GM19043 (cell line): ENCODE data around the gene MLLT6.
"Not testable (repeated sequence)": the region's sequence is repeated elsewhere in the genome, so short reads cannot be mapped to it uniquely, and the experiment has no call there.

Experiments used
- ATAC-seq: cut with Tn5 transposase; IDR thresholded peaks from one replicate; pipeline ENCODE4 v1.9.1; 2021; ENCODE audit warnings: low read depth; ENCODE audit not compliant: unreplicated experiment

The MLLT6 gene

DNA sequence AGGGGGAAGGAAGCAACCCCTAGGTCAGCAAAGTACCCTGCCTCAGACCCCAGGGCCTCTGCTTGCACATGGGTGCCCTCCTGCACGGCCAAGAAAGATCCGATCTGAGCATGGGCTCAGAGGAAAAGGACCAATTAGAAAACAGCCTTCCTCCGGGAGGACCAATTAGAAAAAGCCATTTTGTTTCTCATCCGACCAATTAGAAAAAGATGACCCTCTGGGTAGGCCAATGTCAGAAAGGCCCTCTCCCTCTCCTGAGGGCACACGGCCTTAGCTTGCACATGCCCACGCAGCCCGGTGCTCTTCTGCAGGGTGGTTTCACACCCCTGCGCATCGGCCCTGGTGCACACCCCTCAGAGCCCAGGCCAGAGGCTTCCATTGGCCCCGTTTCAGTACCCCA lies 20.0 kb downstream of the MLLT6 start:
- ATAC-seq, result no peak

DNA sequence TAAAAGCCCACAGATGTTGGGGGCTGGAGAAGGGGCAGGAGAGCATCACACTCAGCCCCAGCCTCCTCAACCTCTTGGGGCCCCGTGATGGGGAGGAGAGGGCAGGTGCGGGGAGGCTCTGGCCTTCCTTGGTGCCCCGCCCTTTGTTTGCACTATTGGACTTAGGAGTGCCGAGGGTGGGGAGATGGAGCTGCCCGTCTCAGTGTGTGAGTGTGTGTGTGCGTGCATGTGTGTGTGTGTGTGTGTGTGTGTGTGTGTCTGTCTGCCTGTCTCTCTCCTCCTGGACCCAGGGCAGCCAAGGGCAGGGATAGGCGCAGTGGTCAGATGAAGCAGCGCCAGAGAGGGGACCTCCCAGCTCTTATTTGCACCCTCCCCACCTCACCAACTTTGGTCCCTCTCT lies 21.1 kb downstream of the MLLT6 start:
- ATAC-seq, result not testable (repeated sequence)

DNA sequence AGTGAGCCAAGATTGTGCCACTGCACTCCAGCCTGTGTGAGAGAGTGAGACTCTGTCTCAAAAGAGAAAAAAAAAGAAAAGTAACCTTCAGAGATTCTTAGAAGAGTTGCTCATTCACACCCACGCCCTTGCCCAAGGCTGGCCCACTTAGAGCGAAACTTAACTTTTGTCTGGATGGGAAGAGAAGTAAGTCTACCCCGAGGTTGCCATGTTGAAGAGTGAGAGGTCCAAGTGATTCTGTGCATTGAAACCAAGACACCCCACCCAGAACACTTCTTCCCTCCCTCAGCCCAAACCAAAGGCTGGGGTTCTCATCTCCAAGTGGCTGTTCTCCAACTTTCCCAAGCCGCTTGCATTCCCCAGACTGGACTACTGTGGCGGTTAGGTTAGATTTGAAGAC lies 22.7 kb downstream of the MLLT6 start:
- ATAC-seq, result no peak

DNA sequence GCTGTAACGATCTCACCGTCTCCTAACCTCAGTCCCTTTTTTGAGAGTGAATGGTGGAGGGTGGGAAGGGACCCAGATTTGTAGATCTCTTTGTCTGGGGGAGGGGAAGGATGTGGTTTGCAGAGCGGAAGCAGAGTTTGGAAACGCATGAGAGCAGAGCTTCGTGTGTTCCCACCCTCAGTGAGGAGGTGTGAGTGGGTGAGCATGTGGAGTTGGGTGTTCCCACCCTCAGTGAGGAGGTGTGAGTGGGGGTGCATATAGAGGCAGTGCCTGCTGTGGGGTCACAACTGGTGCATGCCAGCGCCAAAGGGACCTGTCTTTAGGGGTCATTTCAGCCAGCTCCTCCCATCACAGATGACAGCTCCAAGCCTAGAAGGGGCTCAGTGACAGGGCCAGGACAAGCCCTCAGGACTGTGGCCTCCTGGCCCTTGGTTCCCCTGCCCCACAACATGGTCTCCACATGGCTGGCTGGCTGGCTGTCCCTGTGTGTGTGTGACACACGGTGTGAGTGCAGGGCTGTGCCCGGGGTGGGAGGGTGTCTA lies 23.3 kb downstream of the MLLT6 start:
- ATAC-seq, result no peak

DNA sequence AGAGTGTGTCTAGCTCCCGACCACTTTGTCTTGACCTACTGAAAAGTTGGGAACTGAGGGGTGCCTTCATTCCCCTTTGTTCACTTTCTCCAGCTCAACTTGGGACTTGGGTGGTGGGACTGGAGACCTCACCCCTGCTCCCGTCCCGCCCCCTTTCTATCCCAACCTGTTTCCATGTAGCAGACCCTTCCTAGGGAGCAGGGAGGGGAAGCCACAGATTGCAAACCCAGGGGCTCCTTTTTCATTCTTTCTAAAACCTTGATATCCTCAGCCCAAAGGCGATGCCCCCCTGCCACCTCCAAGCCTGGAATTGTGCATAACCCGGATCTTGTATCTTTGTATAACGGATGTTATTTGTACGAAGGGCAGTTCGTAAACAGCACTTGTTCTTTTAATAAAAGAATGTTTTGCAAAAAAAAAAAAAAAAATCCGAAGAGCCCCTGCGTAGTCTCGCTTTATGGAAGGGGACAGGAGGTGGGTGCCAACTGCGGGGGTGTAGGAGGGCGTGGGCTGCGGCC lies 24.4 kb downstream of the MLLT6 start:
- ATAC-seq, result no peak

DNA sequence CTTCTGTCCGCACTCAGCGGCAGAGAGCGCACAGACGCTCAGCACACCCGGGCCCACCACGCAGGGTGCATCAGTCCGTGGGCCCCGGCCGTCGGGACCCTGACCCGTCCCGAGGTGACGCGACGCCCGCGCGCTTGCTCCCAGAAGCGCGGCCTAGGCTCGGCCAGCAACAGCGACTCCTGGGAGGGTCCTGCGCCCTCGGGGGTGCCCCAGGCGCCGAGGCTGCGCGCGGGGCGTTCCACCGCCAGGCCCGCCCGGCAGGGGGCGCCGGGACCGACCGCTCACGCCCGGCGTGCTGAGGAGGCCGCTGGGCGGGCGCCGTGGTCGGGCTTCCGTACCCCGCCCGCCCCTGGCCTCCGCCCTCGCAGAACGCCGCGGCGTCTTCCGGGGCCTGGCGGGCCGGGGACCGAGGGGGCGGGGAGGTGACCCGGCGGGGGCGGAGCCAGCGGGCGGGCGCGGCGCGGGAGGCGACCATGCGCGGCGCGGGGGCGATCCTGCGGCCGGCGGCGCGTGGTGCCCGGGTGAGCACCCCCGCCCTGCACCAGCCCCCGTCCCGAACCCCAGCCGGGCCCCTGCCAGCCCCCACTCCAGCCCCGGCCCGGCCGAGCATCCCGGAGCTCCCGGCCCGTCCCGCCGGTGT lies 24.9 kb downstream of the MLLT6 start, which contains the start of gene CISD3:
Gene CISD3 (plus strand): TSS at position 456 of the 640 bp plus-strand sequence. CDS start 18 bp downstream, at position 474.
- ATAC-seq, result no peak

DNA sequence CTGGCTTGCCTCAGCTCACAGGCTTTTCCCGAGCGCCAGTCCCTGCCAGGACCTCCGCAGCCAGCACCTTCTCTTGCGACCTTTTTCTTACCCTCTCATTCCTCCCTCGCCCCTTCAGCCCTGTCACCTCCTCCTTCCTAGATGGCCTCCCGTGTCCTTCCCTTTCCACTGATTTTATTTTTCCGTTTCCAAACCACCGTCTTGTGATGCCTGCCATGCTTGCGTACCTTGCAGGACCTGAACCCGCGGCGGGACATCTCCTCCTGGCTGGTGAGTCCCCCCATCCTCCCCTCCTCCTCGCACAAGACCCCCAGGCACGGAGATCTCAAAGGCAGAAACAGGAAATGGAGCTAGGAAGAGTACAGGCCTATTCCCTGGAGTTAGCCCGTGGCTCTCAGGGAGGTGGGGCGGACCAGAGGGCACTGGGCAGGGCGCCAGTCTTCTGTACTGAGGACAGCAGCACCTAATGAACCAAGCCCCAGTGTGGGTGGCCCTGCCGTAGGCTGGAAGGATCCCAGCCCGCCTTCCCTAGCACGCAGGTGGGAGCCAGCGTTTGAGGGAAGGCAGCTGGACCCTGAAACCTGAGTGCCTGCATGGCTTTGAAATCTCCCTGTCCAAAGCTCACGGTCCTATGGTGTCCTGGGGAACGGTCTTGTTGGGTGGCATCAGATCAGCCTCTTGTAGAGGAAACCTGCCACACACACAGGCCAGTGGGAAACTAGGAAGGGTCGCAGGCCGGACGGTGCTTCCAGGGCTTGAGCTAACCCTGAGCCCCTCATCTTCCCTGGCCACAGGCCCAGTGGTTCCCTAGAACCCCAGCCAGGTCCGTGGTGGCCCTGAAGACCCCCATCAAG lies 25.7 kb downstream of the MLLT6 start:
- no peak for ATAC-seq

DNA sequence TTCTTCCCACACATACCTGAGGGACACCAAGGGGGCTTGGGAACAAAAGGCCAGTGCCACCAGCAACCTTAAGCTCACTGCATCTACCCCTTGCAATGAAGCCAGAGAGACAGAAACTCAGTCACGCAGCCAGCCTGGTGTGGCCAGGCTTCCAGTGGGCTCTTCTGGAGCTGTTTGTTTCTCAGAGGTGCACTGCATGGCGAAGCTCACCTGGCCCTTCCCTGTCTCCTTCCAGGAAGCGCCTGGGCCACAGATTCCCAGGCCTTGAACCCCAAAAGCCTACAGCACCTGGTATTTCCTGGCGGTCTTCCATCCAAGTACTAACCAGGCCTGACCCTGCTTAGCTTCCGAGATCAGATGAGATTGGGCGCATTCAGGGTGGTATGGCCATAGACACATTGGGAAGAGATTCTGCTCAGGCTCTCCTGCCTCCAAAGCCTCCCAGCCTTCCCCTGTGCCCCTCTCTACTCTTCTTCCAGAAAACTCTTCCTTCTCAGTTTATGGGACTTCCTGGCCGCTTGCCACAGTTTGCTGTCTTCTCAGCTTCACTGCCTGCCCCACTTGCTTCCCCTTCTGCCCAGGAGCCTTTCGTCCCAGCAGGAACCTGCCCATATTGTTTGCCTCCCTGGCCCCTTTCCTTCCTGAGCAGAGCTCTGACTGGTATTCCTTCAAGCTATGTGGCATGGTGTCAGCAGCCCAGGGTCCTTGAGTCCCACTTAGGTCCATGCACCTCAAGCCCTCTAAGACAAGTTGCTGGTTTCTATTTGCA lies 26.6 kb downstream of the MLLT6 start:
- ATAC-seq, result no peak

DNA sequence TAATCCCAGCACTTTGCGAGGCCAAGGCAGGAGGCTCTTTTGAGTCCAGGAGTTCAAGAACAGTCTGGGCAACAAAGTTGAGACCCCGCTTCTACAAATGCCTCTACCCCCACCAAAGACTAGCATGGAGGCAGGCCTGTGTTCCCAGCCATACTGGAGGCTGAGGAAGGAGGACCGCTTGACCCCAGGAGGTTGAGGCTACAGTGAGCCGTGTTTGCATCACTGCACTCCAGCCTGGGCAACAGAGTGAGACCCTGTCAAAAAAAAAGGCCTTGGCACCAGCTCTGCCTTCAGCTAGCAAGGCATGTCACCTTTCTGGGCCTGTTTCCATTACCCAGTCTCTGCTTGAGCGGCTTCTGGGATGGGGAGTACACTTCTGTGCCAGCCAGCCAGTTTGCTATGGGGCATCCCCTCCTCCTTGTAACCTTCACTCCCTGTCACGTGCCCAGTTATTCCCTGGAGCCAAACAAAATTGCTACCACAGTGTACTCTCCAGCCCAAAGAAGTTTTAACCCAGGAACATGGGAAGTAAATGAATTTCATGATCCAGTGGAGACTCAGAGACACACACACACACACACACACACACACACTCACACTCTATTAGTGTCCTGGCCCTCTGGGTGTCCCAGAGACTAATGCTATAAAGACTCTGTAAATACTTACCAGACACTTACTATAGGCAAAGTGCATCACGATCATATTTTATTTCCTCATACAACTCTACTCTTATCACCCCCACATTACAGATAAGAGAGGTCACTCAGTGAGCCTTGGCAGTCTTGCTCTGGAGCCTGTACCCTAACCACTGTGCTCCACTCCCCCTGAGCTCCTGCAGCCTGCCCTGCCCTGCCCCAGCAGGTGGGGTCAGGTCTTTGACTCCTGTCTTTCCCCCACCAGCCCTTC lies 27.6 kb downstream of the MLLT6 start:
- no peak for ATAC-seq

DNA sequence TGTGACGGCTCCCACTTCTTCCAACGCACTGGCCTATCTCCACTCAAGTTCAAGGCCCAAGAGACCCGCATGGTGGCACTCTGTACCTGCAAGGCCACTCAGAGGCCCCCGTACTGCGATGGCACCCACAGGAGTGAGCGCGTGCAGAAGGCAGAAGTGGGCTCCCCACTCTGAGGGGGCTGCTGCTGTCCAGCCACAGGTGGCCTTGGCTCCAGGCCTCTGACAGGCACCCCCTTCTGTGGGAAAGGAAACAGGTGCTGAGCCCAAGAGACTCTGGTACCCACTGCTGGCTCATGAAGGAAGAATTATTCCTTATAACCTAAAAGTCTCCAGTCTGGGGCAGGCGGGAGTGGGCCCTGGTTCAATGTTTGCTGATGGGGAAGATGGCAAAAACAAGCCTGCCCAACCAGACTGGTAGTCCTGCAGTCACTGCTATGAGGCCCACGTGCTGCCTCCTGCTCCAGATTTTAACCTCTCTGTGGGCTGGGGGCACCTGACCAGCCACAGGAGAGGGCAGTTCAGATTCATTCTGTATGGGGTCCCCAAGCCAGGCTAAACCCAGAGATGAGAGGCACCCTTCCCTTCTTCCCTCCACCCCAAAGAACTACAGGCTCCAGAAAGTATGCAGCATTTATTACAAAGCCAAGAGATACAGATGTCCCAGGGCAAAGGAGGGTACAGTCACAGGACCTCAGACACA lies 28.4 kb downstream of the MLLT6 start:
- ATAC-seq, result no peak

DNA sequence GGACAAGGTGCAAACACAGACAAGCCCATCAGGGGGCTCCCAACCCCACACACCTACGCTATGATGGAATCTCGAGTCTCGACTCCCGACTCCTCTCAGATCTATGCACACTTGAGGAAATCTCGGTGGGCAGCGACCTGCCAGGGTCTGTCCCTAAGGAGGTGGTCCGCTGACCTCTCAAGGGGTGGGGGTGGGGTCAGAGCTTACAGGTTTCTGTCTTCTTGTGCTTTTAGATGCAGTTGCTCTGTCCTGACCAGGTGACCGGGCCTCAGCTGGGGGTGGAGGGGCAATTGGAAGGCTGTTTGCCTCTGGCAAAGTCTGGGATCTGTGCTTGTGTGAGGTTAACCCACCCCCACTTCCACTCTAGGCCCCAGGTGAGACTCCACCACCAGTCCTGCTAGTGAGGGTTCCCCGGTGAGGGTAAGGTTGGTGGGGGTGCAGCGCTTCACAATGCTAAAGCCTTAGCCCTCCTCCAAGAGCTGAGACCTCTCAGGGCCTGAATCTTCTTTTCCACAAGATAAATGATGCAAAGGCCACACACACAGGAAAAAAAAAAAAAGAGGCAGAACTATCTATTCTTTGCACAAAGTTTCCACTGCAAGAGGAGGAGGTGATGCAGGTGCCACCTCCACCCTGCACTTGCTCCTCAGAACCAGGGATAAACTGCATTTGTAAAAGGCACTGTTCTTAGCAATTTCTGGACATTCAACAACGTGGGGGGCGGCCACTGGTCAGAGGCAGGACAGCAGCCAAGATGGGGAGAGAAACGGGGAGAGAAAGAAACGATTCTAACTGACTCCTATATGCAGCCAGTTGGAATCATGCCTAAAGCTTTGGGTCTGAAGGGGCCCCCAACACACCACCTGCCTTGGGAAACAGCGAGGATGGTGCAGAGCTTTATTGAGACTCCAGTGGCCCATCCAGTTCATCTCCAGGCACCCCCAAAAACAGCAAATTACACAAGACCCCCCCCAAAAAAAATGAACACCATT lies 29.2 kb downstream of the MLLT6 start:
- no peak for ATAC-seq

DNA sequence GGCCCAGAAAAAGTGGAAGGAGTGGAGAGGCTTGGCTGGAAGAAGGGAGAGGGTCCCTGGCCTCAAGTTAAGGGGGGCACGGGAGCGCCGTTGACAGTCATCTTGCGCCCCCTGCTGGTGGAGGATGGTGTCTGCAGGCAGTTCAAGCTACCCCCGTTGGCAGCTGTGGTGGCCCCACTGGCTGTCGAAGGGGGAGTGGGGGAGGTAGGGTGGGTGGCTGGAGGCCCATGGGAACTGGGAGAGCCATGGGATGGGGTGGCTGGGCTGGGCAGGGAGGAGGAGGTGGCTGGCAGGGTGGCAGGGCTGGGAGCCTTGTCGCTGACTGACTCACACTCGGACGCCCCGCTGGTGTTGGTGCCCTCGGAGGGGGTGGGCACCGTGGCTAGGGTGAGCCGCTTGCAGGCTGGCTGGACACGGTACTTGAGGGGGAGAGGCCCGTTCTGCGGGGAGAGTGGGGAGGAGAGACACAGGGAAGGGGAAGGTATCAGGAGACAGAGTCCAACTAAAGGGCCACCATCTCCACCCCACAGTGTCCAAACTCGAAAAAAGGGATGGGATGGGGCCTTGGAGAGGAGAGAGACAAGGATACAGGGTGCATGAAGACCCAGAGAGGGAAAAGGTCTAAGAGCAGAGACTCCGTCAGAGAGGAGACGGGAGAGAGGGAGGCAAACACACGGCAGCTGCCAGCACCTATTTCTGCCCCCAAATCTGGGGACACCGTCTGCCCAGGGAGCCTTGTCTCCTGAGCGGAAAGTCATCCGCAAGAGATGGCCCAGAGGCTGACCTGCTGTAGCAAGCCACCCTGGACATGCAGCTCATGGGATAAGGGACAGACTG lies 30.3 kb downstream of the MLLT6 start:
- ATAC-seq, result no peak

DNA sequence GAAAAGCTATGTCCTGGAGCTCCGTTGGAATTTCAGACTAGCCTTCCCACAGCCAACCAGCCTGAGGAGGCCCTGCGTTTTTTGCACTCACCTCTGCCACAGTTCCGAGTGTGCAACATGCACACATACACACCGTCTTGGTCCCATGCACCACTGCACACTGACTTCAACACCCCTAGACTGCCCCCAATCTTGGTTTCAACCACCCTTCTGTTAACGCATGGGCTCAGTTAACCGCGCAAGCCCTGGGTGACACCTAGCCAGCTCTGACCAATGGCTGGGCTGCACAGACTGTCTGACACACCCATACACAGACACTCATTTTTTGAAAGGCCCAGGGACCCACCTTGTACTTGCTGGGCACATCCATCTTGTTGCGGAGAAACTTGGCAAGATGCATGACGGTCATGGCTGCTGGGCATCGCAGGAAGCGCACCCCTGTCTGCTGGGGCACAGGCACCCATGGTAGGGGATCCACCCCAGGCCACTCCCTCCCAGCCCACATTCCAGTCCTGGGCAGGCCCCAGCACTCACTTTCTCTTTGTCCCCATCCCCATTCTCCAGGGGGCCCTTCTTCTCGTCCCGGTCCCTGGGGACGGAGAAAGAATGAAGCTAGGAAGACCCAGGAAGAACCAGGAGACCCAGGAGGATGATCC lies 33.1 kb downstream of the MLLT6 start:
- ATAC-seq, result no peak

DNA sequence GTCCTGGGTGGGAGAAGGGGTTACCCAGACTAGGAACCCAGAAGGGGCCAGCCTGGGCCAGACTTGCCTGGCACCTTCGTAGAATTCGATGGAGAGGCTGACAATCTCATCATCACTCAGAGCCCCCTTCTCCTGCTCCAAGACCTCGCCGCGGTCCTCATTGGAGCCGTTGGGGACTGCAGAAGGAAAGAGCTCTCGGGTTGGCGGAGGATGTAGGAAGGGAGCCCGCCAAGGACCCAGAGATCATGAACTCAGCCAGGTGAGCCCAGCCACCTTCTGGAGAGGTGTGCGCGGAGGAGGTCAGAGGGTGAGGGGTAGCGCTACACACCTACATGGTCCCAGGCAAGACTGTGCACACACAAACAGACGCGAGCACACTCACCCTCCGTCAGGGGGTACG lies 33.6 kb downstream of the MLLT6 start:
- no peak for ATAC-seq

DNA sequence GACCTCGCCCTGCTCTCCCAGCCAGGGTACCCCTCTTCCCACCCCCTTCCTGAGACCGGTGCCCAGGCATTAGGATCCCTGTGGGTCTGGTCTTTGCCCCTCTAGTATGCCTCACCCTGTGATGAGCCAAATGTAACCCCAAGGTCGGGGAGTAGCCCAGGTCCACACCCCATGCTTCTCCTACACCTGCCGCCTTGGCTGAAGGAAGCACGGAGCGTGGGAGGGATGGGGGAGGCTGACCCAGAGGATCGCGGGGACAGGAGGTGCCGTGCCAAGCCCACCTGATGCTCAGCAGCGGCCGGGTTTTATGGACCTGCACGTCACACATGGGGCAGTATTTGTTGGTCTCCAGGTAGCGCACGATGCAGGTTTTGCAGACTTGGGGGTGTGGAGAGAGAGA lies 34.2 kb downstream of the MLLT6 start:
- no peak for ATAC-seq

DNA sequence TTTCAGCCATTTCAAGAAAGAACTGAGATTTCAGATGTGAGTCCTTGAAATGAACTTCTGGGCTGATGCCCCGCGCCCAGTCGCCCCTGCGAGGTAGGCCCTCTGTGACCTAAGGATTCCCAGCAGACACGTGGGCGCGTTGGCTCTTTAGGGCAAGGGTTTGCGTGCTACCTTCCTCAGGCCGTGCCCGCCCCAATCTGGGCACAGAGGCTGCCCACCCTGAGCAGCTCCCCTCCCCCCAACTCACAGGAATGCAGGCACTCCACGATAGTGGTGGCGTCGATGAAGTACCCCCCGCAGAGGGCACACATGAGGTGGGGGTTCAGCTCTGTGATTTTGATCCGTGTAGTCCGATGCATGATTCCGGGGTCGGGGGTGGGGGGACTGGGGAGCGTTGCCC lies 35.0 kb downstream of the MLLT6 start:
- no peak for ATAC-seq

DNA sequence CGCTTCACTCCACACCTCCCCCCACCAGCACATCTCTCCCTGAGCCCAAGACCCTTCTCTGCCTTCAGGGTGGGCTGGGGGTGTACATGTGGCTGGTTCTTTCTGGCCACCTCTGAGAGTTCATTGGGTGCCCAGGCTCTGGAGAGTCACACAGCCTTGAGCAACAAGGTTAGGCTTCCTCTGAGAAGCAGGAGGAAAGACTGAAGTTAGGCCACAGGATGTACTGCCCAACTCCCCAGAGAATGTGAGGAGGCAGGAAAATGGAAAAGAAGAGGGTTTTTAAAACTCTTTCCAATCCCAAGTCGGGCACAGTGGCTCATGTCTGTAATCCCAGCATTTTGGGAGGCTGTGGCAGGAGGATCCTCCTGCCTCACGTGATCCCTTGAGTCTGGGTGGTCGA lies 35.7 kb downstream of the MLLT6 start:
- ATAC-seq, result no peak
